ENCODE data around the gene HBS1L. TPM values are rescaled to one million over a fixed set of nuclear protein-coding genes. Genes with fewer than 3 reads are reported as not detected.
A peak's percentile ranks its signal among the peaks of the same experiment; 100 is the strongest.

Gene HBS1L
- total and polyA plus RNA-seq, 2 of the 4 experiments (the other 2 are of a cell fraction): 45.1 to 120 TPM

DNA sequence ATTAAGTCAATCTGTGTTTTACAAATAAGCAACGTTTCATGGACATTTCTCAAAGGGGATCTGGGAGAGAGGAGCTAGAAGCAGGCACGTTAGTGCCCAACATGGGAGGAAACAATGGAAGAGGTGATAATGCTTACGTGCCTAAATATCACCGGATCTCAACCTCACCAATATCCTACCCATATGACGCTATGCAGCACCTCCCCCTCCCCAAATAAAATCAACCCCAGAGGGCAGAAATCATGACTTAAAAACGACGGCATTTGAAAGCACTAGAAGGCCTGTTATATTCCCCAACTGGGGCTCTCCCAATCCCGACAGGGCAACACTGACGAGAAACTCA is 425 bp downstream of the HBS1L start:
- peaks cover 1% of the 10 kb centered on the region for H3K36me3 ChIP-seq (ENCODE audit: control insufficient read depth, insufficient read depth, low read length)
- H2BK15ac ChIP-seq (ENCODE audit: low read depth, low read length): peak overlapping the region; percentile 22; the same call in 1 of the 3 replicates
- peak overlapping the region; percentile 96 for H3K4me2 ChIP-seq (ENCODE audit: low read depth, low read length)
- peak overlapping the region; percentile 90 for H3K4me3 ChIP-seq (ENCODE audit: insufficient read depth, low read depth, low read length)
- H2BK20ac ChIP-seq (ENCODE audit: low read depth, low read length): no peak overlapping the region
- TF ChIP-seq, protein P1, sequence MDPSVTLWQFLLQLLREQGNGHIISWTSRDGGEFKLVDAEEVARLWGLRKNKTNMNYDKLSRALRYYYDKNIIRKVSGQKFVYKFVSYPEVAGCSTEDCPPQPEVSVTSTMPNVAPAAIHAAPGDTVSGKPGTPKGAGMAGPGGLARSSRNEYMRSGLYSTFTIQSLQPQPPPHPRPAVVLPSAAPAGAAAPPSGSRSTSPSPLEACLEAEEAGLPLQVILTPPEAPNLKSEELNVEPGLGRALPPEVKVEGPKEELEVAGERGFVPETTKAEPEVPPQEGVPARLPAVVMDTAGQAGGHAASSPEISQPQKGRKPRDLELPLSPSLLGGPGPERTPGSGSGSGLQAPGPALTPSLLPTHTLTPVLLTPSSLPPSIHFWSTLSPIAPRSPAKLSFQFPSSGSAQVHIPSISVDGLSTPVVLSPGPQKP (IDR thresholded peaks at IDR 0.05; ENCODE audit: borderline replicate concordance, low read depth, low read length): no peak
- no peak for TF ChIP-seq RFX5 (IDR thresholded peaks at IDR 0.05; ENCODE audit: low read depth, low read length)
- no peak for TF ChIP-seq CEBPB (IDR thresholded peaks at IDR 0.05; ENCODE audit: low read depth, low read length)
- no peak for TF ChIP-seq RCOR1 (IDR thresholded peaks at IDR 0.05; ENCODE audit: insufficient replicate concordance, low read length)
- no peak for TF ChIP-seq MAFK (IDR thresholded peaks at IDR 0.05; ENCODE audit: low read depth, low read length)
- TF ChIP-seq POLR2A (IDR thresholded peaks at IDR 0.05; ENCODE audit: low read depth, low read length): no peak
- no peak for TF ChIP-seq MAZ (IDR thresholded peaks at IDR 0.05; ENCODE audit: borderline replicate concordance, low read depth, low read length)
- TF ChIP-seq, protein P2, sequence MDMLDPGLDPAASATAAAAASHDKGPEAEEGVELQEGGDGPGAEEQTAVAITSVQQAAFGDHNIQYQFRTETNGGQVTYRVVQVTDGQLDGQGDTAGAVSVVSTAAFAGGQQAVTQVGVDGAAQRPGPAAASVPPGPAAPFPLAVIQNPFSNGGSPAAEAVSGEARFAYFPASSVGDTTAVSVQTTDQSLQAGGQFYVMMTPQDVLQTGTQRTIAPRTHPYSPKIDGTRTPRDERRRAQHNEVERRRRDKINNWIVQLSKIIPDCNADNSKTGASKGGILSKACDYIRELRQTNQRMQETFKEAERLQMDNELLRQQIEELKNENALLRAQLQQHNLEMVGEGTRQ (IDR thresholded peaks at IDR 0.05; ENCODE audit: low read depth, low read length): no peak
- no peak for TF ChIP-seq SMC3 (IDR thresholded peaks at IDR 0.05; ENCODE audit: low read depth, low read length)
- TF ChIP-seq MXI1 (IDR thresholded peaks at IDR 0.05; ENCODE audit: borderline replicate concordance, low read depth, low read length): no peak
- TF ChIP-seq, protein P3, sequence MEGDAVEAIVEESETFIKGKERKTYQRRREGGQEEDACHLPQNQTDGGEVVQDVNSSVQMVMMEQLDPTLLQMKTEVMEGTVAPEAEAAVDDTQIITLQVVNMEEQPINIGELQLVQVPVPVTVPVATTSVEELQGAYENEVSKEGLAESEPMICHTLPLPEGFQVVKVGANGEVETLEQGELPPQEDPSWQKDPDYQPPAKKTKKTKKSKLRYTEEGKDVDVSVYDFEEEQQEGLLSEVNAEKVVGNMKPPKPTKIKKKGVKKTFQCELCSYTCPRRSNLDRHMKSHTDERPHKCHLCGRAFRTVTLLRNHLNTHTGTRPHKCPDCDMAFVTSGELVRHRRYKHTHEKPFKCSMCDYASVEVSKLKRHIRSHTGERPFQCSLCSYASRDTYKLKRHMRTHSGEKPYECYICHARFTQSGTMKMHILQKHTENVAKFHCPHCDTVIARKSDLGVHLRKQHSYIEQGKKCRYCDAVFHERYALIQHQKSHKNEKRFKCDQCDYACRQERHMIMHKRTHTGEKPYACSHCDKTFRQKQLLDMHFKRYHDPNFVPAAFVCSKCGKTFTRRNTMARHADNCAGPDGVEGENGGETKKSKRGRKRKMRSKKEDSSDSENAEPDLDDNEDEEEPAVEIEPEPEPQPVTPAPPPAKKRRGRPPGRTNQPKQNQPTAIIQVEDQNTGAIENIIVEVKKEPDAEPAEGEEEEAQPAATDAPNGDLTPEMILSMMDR (conservative IDR thresholded peaks at IDR 0.05; ENCODE audit: low read depth, low read length): no peak
- no peak for TF ChIP-seq RAD21 (IDR thresholded peaks at IDR 0.05; ENCODE audit: low read length)
- TF ChIP-seq CHD1 (IDR thresholded peaks at IDR 0.05; ENCODE audit: low read depth, low read length): no peak
- no peak for TF ChIP-seq FOS (IDR thresholded peaks at IDR 0.05; ENCODE audit: low read depth, low read length)
- no peak for TF ChIP-seq BHLHE40 (IDR thresholded peaks at IDR 0.05; ENCODE audit: low read depth, low read length)
- no peak for TF ChIP-seq NFE2L2 (IDR thresholded peaks at IDR 0.05; ENCODE audit: low read depth, low read length)
- no TSS peak for BruUV-seq (replicated peaks)
- peak overlapping the region; percentile 86 for H2BK5ac ChIP-seq (ENCODE audit: low read depth, low read length, poor library complexity, severe bottlenecking)
- H3K9me1 ChIP-seq (ENCODE audit: insufficient read depth, low read length): peaks cover 2% of the 10 kb centered on the region; the same call in 1 of the 2 replicates
- dilution Hi-C loops (cut with HindIII; ENCODE audit: low sequenced_read_pairs, unreplicated experiment): no loop called here
- peak overlapping the region; percentile 93 for H4K5ac ChIP-seq (ENCODE audit: low read depth, low read length)
- H3K79me1 ChIP-seq (ENCODE audit: low read depth in 1 of 2, low read length in 2 of 2): peaks cover 3 to 24% of the 10 kb centered on the region in 2 experiments; a peak in 2 of 4 replicates
- peak overlapping the region; percentile 97 for H2AFZ ChIP-seq (replicated peaks; ENCODE audit: low read length, poor library complexity)
- no peaks in the 10 kb centered on the region for H3K4me1 ChIP-seq (ENCODE audit: control insufficient read depth, insufficient read depth, low read length)
- intact Hi-C loops (cut with micrococcal nuclease): no loop called here
- H3K27ac ChIP-seq (ENCODE audit: insufficient read depth, low read length): peak overlapping the region; percentile 91
- no peaks in the 10 kb centered on the region for H3K9me3 ChIP-seq (ENCODE audit: control insufficient read depth, insufficient read depth, low read length)
- H2AK5ac ChIP-seq (ENCODE audit: low read depth, low read length): peak overlapping the region; percentile 87
- peak overlapping the region; percentile 94; the same call in 1 of the 2 replicates for H3K23ac ChIP-seq (ENCODE audit: low read depth, low read length)
- POLR2A ChIA-PET (ENCODE audit: unreplicated experiment): no interaction called here
- CTCF ChIA-PET: interaction anchor here (0.5 kb wide), 1 partner anchor 172 kb away, joined by 5 read pairs; no protein-coding TSS in a partner anchor
- peak overlapping the region; percentile 84 for H3K56ac ChIP-seq (ENCODE audit: extremely low read depth, insufficient read depth, low read length)
- H3K9ac ChIP-seq (ENCODE audit: low read depth, low read length): peak overlapping the region; percentile 95
- H3K27me3 ChIP-seq (ENCODE audit: control insufficient read depth, insufficient read depth, low read length): no peaks in the 10 kb centered on the region
- ATAC-seq (ENCODE audit: low read depth) (no peak), DNase-seq (peak; percentile 8)
- peak overlapping the region; percentile 92 for H2AK9ac ChIP-seq (replicated peaks; ENCODE audit: low read depth, low read length, poor library complexity)
- peak overlapping the region; percentile 94 for H3K4ac ChIP-seq (ENCODE audit: low read depth, low read length)
- H4K8ac ChIP-seq (ENCODE audit: low read depth in 2 of 2, low read length in 2 of 2): peak overlapping the region; percentile 85 to 99
- 0% methylated on average over 2 of the region's 9 CpGs; no CpG with 5 or more reads in 1 of the 2 experiments for whole genome bisulfite sequencing, 2 experiments (ENCODE audit: extremely low coverage in 2 of 2, insufficient read length in 1 of 2)
- in situ Hi-C loops (cut with MboI; ENCODE audit: low sequenced_read_pairs): no loop called here
- peak overlapping the region; percentile 97 for H3K14ac ChIP-seq (replicated peaks; ENCODE audit: low read depth, low read length)
- peaks cover 7% of the 10 kb centered on the region; the same call in 1 of the 2 replicates for H4K20me1 ChIP-seq (ENCODE audit: insufficient read depth, low read length)
- H3K18ac ChIP-seq (ENCODE audit: low read depth, low read length): no peak overlapping the region
- H4K91ac ChIP-seq (ENCODE audit: insufficient read depth, low read depth, low read length): peak overlapping the region; percentile 81
- 0 out of 2 replicates have a peak overlapping the region, but pooled peaks have one; percentile 62 for H2BK120ac ChIP-seq (ENCODE audit: low read depth, low read length)

Data from IMR-90 (cell line).